Skeletal muscle tissue (tissue), 4 donors: ENCODE measurements around the gene MAPK14. TPM values are rescaled to one million over a fixed set of nuclear protein-coding genes. Genes with fewer than 3 reads are reported as not detected.

ENCODE experiments used
- H3K27ac ChIP-seq: one replicate; pipeline ENCODE4 v1.7.0; 2013; ENCODE audit warnings: mild to moderate bottlenecking, low read depth, low read length, inconsistent platforms
- H3K27me3 ChIP-seq, 3 donors: one replicate each; pipeline ENCODE4 v1.7.0; 2013; ENCODE audit warnings: low read length in 3 of 3; ENCODE audit not compliant: control insufficient read depth in 3 of 3, insufficient read depth in 3 of 3
- H3K36me3 ChIP-seq, 3 donors: one replicate each; pipeline ENCODE4 v1.7.0; 2013; ENCODE audit warnings: low read length in 3 of 3; ENCODE audit not compliant: control insufficient read depth in 3 of 3, insufficient read depth in 3 of 3
- H3K4me1 ChIP-seq, 3 donors: one replicate each; pipeline ENCODE4 v1.7.0; 2013; ENCODE audit warnings: low read length in 3 of 3, mild to moderate bottlenecking in 3 of 3; ENCODE audit not compliant: control insufficient read depth in 3 of 3, insufficient read depth in 3 of 3
- H3K4me3 ChIP-seq, 3 donors: one replicate each; pipeline ENCODE4 v1.7.0; 2013; ENCODE audit warnings: low read length in 3 of 3
- H3K9ac ChIP-seq, 3 donors: one replicate each; pipeline ENCODE4 v1.7.0; 2013; ENCODE audit warnings: low read length in 3 of 3, mild to moderate bottlenecking in 3 of 3, moderate library complexity in 2 of 3, low read depth in 1 of 3
- H3K9me3 ChIP-seq, 3 donors: one replicate each; pipeline ENCODE4 v1.7.0; 2013; ENCODE audit warnings: low read length in 3 of 3; ENCODE audit not compliant: control insufficient read depth in 3 of 3
- total RNA-seq: library from RNA; depleted of rRNA; stranded (reverse); fragments of >200 nt; gene quantifications from one replicate; pipeline ENCODE4 v1.2.3, GENCODE V29; 2014
- donor health status: Osteomylitis.

MAPK14 gene
- total RNA-seq, 1 donor from 2014 or later: 38.1 TPM

- H3K9ac ChIP-seq: no peak overlapping the region
- no peaks in the 10 kb centered on the region for H3K36me3 ChIP-seq
- no peaks in the 10 kb centered on the region for H3K9me3 ChIP-seq
- H3K27me3 ChIP-seq: no peaks in the 10 kb centered on the region
- H3K27ac ChIP-seq: no peak overlapping the region
- H3K4me1 ChIP-seq: peaks cover 18 to 26% (median 21%) of the 10 kb centered on the region in 3 donors
- H3K4me3 ChIP-seq: no peak overlapping the region
Measured at GRCh38 chr6:36033935-36034334, 6.3 kb downstream of the MAPK14 start.

GRCh38 chr6:36034441-36034840, 6.8 kb downstream of the MAPK14 start:
- H3K9ac ChIP-seq: no peak overlapping the region
- no peaks in the 10 kb centered on the region for H3K27me3 ChIP-seq
- H3K9me3 ChIP-seq: no peaks in the 10 kb centered on the region
- no peak overlapping the region for H3K4me3 ChIP-seq
- H3K4me1 ChIP-seq: peaks cover 18 to 32% (median 21%) of the 10 kb centered on the region in 3 donors
- H3K27ac ChIP-seq: no peak overlapping the region
- H3K36me3 ChIP-seq: no peaks in the 10 kb centered on the region

GRCh38 chr6:36035225-36035624, 7.6 kb downstream of the MAPK14 start:
- H3K27me3 ChIP-seq: no peaks in the 10 kb centered on the region
- no peak overlapping the region for H3K4me3 ChIP-seq
- no peaks in the 10 kb centered on the region for H3K36me3 ChIP-seq
- H3K9me3 ChIP-seq: no peaks in the 10 kb centered on the region
- H3K9ac ChIP-seq: no peak overlapping the region
- peaks cover 18 to 31% (median 19%) of the 10 kb centered on the region in 3 donors for H3K4me1 ChIP-seq
- H3K27ac ChIP-seq: no peak overlapping the region

- H3K27me3 ChIP-seq: no peaks in the 10 kb centered on the region
- H3K4me3 ChIP-seq: peak overlapping the region in 1 of 3 donors; percentile 16
- H3K36me3 ChIP-seq: no peaks in the 10 kb centered on the region
- H3K4me1 ChIP-seq: peaks cover 16 to 37% (median 16%) of the 10 kb centered on the region in 3 donors
- no peaks in the 10 kb centered on the region for H3K9me3 ChIP-seq
- H3K27ac ChIP-seq: no peak overlapping the region
- peak overlapping the region in 1 of 3 donors; percentile 4 for H3K9ac ChIP-seq
Measured at GRCh38 chr6:36038120-36038876, 10.7 kb downstream of the MAPK14 start.

- peaks cover 11 to 37% (median 12%) of the 10 kb centered on the region in 3 donors for H3K4me1 ChIP-seq
Measured at GRCh38 chr6:36039112-36039511, 11.5 kb downstream of the MAPK14 start.

GRCh38 chr6:36040958-36041357, 13.3 kb downstream of the MAPK14 start:
- no peaks in the 10 kb centered on the region for H3K36me3 ChIP-seq
- H3K27ac ChIP-seq: no peak overlapping the region
- H3K27me3 ChIP-seq: no peaks in the 10 kb centered on the region
- no peak overlapping the region for H3K4me3 ChIP-seq
- H3K9ac ChIP-seq: no peak overlapping the region
- peaks cover 9 to 29% (median 11%) of the 10 kb centered on the region in 3 donors for H3K4me1 ChIP-seq
- no peaks in the 10 kb centered on the region for H3K9me3 ChIP-seq

More at GRCh38 chr6:36039112-36039511, 11.5 kb downstream of the MAPK14 start:
- Histone ChIP-seq H3K36me3 (no peaks in the 10 kb centered on the region), H3K27ac (no peak overlapping the region), H3K9ac (no peak overlapping the region), H3K9me3 (no peaks in the 10 kb centered on the region), H3K4me3 (no peak overlapping the region), H3K27me3 (no peaks in the 10 kb centered on the region)

GRCh38 chr6:36042618-36043260, 15.1 kb downstream of the MAPK14 start:
- no peaks in the 10 kb centered on the region for H3K36me3 ChIP-seq
- no peaks in the 10 kb centered on the region for H3K9me3 ChIP-seq
- H3K4me3 ChIP-seq: no peak overlapping the region
- H3K27ac ChIP-seq: no peak overlapping the region
- H3K4me1 ChIP-seq: peaks cover 6 to 25% (median 11%) of the 10 kb centered on the region in 3 donors
- H3K9ac ChIP-seq: no peak overlapping the region
- H3K27me3 ChIP-seq: no peaks in the 10 kb centered on the region

GRCh38 chr6:36049582-36049981, 22.0 kb downstream of the MAPK14 start:
- Histone ChIP-seq H3K4me1 (peaks cover 0 to 14% (median 9%) of the 10 kb centered on the region in 3 donors), H3K27ac (no peak overlapping the region), H3K9ac (no peak overlapping the region), H3K27me3 (no peaks in the 10 kb centered on the region), H3K4me3 (no peak overlapping the region), H3K36me3 (peaks cover 0 to 5% (median 0%) of the 10 kb centered on the region in 3 donors), H3K9me3 (no peaks in the 10 kb centered on the region)

- Histone ChIP-seq H3K4me1 (peaks cover 0 to 14% (median 9%) of the 10 kb centered on the region in 3 donors), H3K36me3 (peaks cover 0 to 5% (median 0%) of the 10 kb centered on the region in 3 donors), H3K27ac (no peak overlapping the region), H3K9ac (no peak overlapping the region), H3K27me3 (no peaks in the 10 kb centered on the region), H3K9me3 (no peaks in the 10 kb centered on the region), H3K4me3 (no peak overlapping the region)
Measured at GRCh38 chr6:36050305-36050704, 22.7 kb downstream of the MAPK14 start.
